Panc1 (cell line): Measurements from ENCODE around the gene GATC. TPM values are rescaled to one million over a fixed set of nuclear protein-coding genes. Genes with fewer than 3 reads are reported as not detected.

ENCODE experiments used
- ATAC-seq: fragments of 200-7000 bp; cut with Tn5 transposase; 2 replicates; pipeline ENCODE4 v1.9.1; 2020; ENCODE audit warnings: mild to moderate bottlenecking, moderate library complexity
- BruUV-seq: library from RNA; stranded (reverse); fragments of 400-500 nt; replicated peaks from 2 replicates; lab custom pipeline; 2021; lab: Mats Ljungman, UMichigan
- CTCF ChIA-PET: fragments of 300-600 bp; sonication (Branson Sonifier 250); formaldehyde crosslinking; loops from one replicate; lab custom pipeline; 2022; ENCODE audit warnings: antibody characterized with exemption; lab: Charles Lee
- POLR2A ChIA-PET: fragments of 300-600 bp; sonication (Branson Sonifier 250); formaldehyde crosslinking; loops from one replicate; lab custom pipeline; 2022; ENCODE audit warnings: antibody characterized with exemption; lab: Charles Lee
- DNase-seq: peaks from one replicate; pipeline ENCODE4 v3.0.0-alpha.2; 2010; ENCODE audit warnings: low read depth, low spot score
- H3K27ac ChIP-seq: 2 replicates; pipeline ENCODE4 v1.5.1; 2011; ENCODE audit warnings: mild to moderate bottlenecking, low read length, inconsistent platforms
- H3K27me3 ChIP-seq: fragments of 200-500 bp; sonication (Bioruptor generic); 2 replicates; pipeline ENCODE4 v1.6.0; 2014; ENCODE audit warnings: low read length, inconsistent platforms; ENCODE audit not compliant: control insufficient read depth, insufficient read depth
- H3K36me3 ChIP-seq: fragments of 200-500 bp; sonication (Bioruptor generic); 2 replicates; pipeline ENCODE4 v1.5.1; 2014; ENCODE audit warnings: inconsistent platforms, mild to moderate bottlenecking, low read length, moderate library complexity; ENCODE audit not compliant: control insufficient read depth, insufficient read depth
- H3K4me1 ChIP-seq: 2 replicates; pipeline ENCODE4 v1.5.1; 2011; ENCODE audit warnings: inconsistent platforms, mild to moderate bottlenecking, low read length, moderate library complexity; ENCODE audit not compliant: control insufficient read depth, insufficient read depth
- H3K4me3 ChIP-seq, 2 experiments: 2 replicates each; pipeline ENCODE4 v1.5.1; 2011 to 2012; ENCODE audit warnings: low read depth in 2 of 2, low read length in 2 of 2, mild to moderate bottlenecking in 2 of 2, inconsistent platforms in 1 of 2, moderate library complexity in 1 of 2
- H3K9me3 ChIP-seq: fragments of 200-500 bp; sonication (Bioruptor generic); 2 replicates; pipeline ENCODE4 v1.5.1; 2014; ENCODE audit warnings: low read depth, mild to moderate bottlenecking, inconsistent platforms, low read length, moderate library complexity; ENCODE audit not compliant: control insufficient read depth, insufficient read depth
- POLR2AphosphoS5 ChIP-seq: IDR thresholded peaks from 2 replicates; pipeline ENCODE4 v1.6.1; 2012; ENCODE audit warnings: mild to moderate bottlenecking, low read depth, low read length, moderate library complexity
- SIN3A ChIP-seq: IDR thresholded peaks from 2 replicates; pipeline ENCODE4 v1.6.1; 2012; ENCODE audit warnings: low read depth, mild to moderate bottlenecking, low read length, moderate library complexity, borderline replicate concordance; ENCODE audit not compliant: insufficient read depth
- TCF7L2 ChIP-seq: IDR thresholded peaks from 2 replicates; pipeline ENCODE4 v1.6.1; 2011; ENCODE audit warnings: mild to moderate bottlenecking, low read depth, low read length, inconsistent platforms
- in situ Hi-C: cut with HindIII; loops from 2 replicates; pipeline ENCODE4 v1.10.0; 2016; ENCODE audit warnings: low sequenced_read_pairs, low pct_unique_long_range_greater_than_20kb
- intact Hi-C: fragments of 100-400 bp; cut with micrococcal nuclease; formaldehyde crosslinking; loops from one replicate; pipeline ENCODE4 v1.10.0; 2022; ENCODE audit not compliant: unreplicated experiment
- total RNA-seq: library from RNA; stranded (reverse); gene quantifications from one replicate; pipeline ENCODE4 v1.2.1, GENCODE V29; 2021; ENCODE audit not compliant: unreplicated experiment
- TF ChIP-seq, protein P1 (sequence below), 2 experiments: IDR thresholded peaks; 2 replicates each; pipeline ENCODE4 v1.6.1; 2011 to 2012; ENCODE audit warnings: low read depth in 2 of 2, control low read depth in 1 of 2, low read length in 1 of 2, mild to moderate bottlenecking in 1 of 2, moderate library complexity in 1 of 2; ENCODE audit not compliant: insufficient read depth in 1 of 2
- TF ChIP-seq, protein P2 (sequence below): fragments of 450-650 bp; IDR thresholded peaks from 2 replicates; pipeline ENCODE4 v1.5.1; 2017; ENCODE audit warnings: mild to moderate bottlenecking

The GATC gene
- total RNA-seq, 1 experiment from 2014 or later, result 34.7 TPM

DNA sequence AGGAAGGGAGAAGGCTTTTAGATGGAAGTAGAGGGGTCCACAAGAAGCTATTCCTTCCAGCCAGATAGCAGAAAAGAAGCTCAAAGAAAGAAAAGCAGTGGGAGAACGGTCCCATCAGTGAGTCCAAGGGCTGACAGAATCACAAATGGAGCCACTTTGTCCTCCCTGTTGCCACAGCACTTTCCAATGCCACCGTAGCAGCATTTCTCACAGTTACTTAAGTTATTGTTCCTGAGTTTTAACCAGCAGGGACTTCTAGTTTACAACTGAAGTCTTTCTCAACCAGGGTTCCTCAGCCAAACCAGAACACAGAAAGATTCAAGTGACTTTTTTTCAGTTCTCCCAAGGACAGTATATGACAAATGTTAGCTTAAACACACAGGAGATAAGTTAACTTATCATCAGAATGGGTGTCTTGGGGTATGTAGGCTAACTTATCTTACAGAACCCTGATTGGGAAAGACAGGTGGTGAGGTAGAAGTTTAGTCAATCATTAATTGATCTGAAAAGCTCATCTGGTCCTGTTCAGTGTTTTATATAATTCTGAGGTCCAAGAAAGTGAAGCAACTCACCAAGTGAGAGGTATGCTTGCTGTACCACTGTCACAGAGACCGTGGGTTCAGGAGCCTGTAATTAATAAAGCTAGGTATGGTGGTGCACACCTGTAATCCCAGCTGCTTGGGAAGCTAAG lies 7.0 kb downstream of the GATC start:
- no peak for ATAC-seq
- Histone ChIP-seq H3K27me3 (no peaks in the 10 kb centered on the region), H3K9me3 (no peaks in the 10 kb centered on the region), H3K36me3 (peaks cover 13% of the 10 kb centered on the region), H3K4me1 (no peaks in the 10 kb centered on the region), H3K27ac (no peak overlapping the region), H3K4me3 (no peak overlapping the region)
- ChIA-PET CTCF (interaction anchor here (1.0 kb wide), 1 partner anchor 13 kb away, joined by 4 read pairs; no protein-coding TSS in a partner anchor), POLR2A (no interaction called here)
- in situ Hi-C loops, result no loop called here
- TF ChIP-seq, protein P1, sequence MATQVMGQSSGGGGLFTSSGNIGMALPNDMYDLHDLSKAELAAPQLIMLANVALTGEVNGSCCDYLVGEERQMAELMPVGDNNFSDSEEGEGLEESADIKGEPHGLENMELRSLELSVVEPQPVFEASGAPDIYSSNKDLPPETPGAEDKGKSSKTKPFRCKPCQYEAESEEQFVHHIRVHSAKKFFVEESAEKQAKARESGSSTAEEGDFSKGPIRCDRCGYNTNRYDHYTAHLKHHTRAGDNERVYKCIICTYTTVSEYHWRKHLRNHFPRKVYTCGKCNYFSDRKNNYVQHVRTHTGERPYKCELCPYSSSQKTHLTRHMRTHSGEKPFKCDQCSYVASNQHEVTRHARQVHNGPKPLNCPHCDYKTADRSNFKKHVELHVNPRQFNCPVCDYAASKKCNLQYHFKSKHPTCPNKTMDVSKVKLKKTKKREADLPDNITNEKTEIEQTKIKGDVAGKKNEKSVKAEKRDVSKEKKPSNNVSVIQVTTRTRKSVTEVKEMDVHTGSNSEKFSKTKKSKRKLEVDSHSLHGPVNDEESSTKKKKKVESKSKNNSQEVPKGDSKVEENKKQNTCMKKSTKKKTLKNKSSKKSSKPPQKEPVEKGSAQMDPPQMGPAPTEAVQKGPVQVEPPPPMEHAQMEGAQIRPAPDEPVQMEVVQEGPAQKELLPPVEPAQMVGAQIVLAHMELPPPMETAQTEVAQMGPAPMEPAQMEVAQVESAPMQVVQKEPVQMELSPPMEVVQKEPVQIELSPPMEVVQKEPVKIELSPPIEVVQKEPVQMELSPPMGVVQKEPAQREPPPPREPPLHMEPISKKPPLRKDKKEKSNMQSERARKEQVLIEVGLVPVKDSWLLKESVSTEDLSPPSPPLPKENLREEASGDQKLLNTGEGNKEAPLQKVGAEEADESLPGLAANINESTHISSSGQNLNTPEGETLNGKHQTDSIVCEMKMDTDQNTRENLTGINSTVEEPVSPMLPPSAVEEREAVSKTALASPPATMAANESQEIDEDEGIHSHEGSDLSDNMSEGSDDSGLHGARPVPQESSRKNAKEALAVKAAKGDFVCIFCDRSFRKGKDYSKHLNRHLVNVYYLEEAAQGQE (IDR thresholded peaks at IDR 0.05; ENCODE audit: insufficient read depth in 1 of 2, low read depth in 2 of 2, low read length in 1 of 2), result no peak
- no peak for TF ChIP-seq TCF7L2
- TF ChIP-seq POLR2AphosphoS5, result no peak
- TF ChIP-seq, protein P2, sequence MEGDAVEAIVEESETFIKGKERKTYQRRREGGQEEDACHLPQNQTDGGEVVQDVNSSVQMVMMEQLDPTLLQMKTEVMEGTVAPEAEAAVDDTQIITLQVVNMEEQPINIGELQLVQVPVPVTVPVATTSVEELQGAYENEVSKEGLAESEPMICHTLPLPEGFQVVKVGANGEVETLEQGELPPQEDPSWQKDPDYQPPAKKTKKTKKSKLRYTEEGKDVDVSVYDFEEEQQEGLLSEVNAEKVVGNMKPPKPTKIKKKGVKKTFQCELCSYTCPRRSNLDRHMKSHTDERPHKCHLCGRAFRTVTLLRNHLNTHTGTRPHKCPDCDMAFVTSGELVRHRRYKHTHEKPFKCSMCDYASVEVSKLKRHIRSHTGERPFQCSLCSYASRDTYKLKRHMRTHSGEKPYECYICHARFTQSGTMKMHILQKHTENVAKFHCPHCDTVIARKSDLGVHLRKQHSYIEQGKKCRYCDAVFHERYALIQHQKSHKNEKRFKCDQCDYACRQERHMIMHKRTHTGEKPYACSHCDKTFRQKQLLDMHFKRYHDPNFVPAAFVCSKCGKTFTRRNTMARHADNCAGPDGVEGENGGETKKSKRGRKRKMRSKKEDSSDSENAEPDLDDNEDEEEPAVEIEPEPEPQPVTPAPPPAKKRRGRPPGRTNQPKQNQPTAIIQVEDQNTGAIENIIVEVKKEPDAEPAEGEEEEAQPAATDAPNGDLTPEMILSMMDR, result no peak
- TF ChIP-seq SIN3A, result no peak
- intact Hi-C loops, result no loop called here
- no TSS peak for BruUV-seq
- DNase-seq, result no peak

DNA sequence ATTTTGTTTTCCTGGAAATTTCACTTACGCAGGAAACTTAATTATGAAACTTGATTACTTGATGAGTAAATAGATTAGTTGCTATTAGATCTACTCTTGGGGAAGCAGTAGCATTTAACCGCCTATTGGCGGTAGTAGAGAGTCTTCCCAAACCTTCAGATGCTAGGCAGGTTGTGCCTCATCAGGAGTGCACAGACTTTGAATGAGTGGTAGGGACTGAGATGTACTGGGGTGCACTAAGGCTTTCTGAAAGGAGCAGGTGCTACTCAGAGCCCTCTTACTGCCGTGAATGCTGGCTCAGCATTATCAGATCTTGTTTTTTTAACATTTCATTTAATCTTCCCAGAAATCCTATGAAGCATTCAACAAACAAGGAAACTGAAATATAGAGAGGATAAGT lies 7.7 kb downstream of the GATC start:
- in situ Hi-C loops, result no loop called here
- ChIA-PET POLR2A (no interaction called here), CTCF (interaction anchor here (0.6 kb wide), 1 partner anchor 146 kb away, joined by 9 read pairs; no protein-coding TSS in a partner anchor)
- peaks cover 13% of the 10 kb centered on the region for H3K36me3 ChIP-seq
- no peak for DNase-seq
- TF ChIP-seq POLR2AphosphoS5, result no peak
- TF ChIP-seq, protein P2, result peak; percentile 83
- intact Hi-C loops, result no loop called here
- ATAC-seq, result peak; percentile 74; the same call in 1 of the 2 replicates
- no peak overlapping the region for H3K4me3 ChIP-seq
- H3K4me1 ChIP-seq, result no peaks in the 10 kb centered on the region
- H3K27ac ChIP-seq, result no peak overlapping the region
- no peaks in the 10 kb centered on the region for H3K27me3 ChIP-seq
- H3K9me3 ChIP-seq, result no peaks in the 10 kb centered on the region
- BruUV-seq, result no TSS peak
